ENCODE measurements around the gene NGF. TPM values are rescaled to one million over a fixed set of nuclear protein-coding genes. Genes with fewer than 3 reads are reported as not detected.

Gene NGF
- total and polyA plus RNA-seq, 2 donors (not counting 1 experiment from before 2014, with no cell fraction given): not detected

DNA sequence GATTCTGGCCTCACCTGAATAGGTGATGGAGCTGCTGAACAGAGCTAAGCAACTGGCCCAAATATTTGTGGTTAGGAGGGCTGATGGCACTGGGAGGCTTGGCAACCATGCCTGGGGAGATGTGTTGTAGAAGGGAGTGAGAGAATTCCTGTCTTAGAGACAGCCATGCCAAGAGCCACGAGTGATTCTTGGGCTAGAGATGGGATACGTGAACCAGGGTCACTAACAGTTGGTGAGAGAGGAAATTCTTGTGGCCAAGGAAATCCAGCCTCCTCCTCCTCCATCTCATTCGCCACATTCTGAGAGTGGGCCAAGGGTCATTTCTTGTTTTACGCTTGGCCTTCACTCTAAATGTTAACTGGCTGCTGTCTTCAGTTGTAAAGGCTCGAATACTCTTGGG, 46.3 kb downstream of the NGF start:
- H3K4me1 Mint-ChIP-seq: no peaks in the 10 kb centered on the region
- peaks cover 8% of the 10 kb centered on the region for H3K27me3 Mint-ChIP-seq
- Histone ChIP-seq H3K27me3 (replicated peaks in 1 of 4; ENCODE audit: control extremely low read depth in 1 of 4, control insufficient read depth in 3 of 4, insufficient read depth in 4 of 4, low read length in 3 of 4) (peaks cover 0 to 5% (median 0%) of the 10 kb centered on the region in 4 experiments), H2AFZ (ENCODE audit: insufficient read depth, low read depth, low read length, poor library complexity, severe bottlenecking) (no peak overlapping the region), H4K20me1 (ENCODE audit: control insufficient read depth, insufficient read depth, low read length, poor library complexity, severe bottlenecking) (no peaks in the 10 kb centered on the region), H3K79me2 (ENCODE audit: control insufficient read depth, insufficient read depth, low read length) (no peaks in the 10 kb centered on the region), H3K4me3 (ENCODE audit: control extremely low read depth in 1 of 5, extremely low read depth in 1 of 5, insufficient read depth in 1 of 5, low read depth in 2 of 5, low read length in 4 of 5) (no peak overlapping the region), H3K4me2 (replicated peaks; ENCODE audit: low read depth, low read length, poor library complexity, severe bottlenecking) (no peak overlapping the region), H3K9me3 (ENCODE audit: control extremely low read depth in 1 of 3, control insufficient read depth in 2 of 3, insufficient read depth in 1 of 3, low read length in 2 of 3) (no peaks in the 10 kb centered on the region), H3K36me3 (replicated peaks in 1 of 2; ENCODE audit: control extremely low read depth in 1 of 2, control insufficient read depth in 1 of 2, extremely low read depth in 1 of 2, insufficient read depth in 2 of 2, low read length in 1 of 2) (no peaks in the 10 kb centered on the region), H3K9ac (ENCODE audit: low read length) (no peak overlapping the region), H3K4me1 (ENCODE audit: control insufficient read depth in 2 of 2, insufficient read depth in 2 of 2, low read length in 2 of 2) (no peaks in the 10 kb centered on the region), H3K27ac (ENCODE audit: low read length in 2 of 2) (no peak overlapping the region)
- H3K9me3 Mint-ChIP-seq (ENCODE audit: insufficient read depth): no peaks in the 10 kb centered on the region
- ChIA-PET POLR2A (no interaction called here), CTCF (no interaction called here)
- TF ChIP-seq EZH2 (IDR thresholded peaks at IDR 0.05; ENCODE audit: borderline replicate concordance, insufficient read depth, low read depth, low read length, poor library complexity, severe bottlenecking): no peak
- TF ChIP-seq, protein P1, sequence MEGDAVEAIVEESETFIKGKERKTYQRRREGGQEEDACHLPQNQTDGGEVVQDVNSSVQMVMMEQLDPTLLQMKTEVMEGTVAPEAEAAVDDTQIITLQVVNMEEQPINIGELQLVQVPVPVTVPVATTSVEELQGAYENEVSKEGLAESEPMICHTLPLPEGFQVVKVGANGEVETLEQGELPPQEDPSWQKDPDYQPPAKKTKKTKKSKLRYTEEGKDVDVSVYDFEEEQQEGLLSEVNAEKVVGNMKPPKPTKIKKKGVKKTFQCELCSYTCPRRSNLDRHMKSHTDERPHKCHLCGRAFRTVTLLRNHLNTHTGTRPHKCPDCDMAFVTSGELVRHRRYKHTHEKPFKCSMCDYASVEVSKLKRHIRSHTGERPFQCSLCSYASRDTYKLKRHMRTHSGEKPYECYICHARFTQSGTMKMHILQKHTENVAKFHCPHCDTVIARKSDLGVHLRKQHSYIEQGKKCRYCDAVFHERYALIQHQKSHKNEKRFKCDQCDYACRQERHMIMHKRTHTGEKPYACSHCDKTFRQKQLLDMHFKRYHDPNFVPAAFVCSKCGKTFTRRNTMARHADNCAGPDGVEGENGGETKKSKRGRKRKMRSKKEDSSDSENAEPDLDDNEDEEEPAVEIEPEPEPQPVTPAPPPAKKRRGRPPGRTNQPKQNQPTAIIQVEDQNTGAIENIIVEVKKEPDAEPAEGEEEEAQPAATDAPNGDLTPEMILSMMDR (IDR thresholded peaks at IDR 0.05): no peak
- ATAC-seq (ENCODE audit: low read depth) (no peak), DNase-seq (no peak)
- no peak overlapping the region for H3K27ac Mint-ChIP-seq
- intact Hi-C loops (cut with micrococcal nuclease): no loop called here
- no peak overlapping the region for H3K4me3 Mint-ChIP-seq
- WGBS (ENCODE audit: insufficient coverage): 77% methylated on average over 2 of the region's 5 CpGs

DNA sequence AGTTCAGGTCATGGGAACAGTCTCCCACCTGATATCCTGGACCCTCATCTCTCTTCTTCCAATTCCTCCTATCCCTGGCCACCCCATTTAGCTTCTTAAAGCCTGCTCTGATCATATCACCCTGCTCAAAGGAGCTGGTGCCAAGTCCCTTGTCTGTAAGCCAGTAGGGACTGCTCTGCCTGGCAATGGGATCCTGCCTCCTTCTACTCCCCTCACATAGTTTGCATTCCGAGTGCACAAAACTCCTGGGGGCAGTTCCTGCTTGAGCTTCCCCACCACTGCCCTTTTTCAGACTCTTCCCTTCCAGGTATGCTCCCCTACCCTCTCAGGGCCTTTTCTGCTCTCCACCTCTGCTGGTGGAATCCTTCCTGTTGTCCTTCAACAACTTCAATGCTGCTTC, 48.1 kb downstream of the NGF start:
- no peaks in the 10 kb centered on the region for H3K4me1 ChIP-seq (ENCODE audit: control insufficient read depth in 2 of 2, insufficient read depth in 2 of 2, low read length in 2 of 2)
- ChIA-PET CTCF (no interaction called here), POLR2A (no interaction called here)
- Mint-ChIP-seq H3K4me1 (no peaks in the 10 kb centered on the region), H3K27me3 (peaks cover 8% of the 10 kb centered on the region), H3K9me3 (ENCODE audit: insufficient read depth) (no peaks in the 10 kb centered on the region), H3K4me3 (no peak overlapping the region), H3K27ac (no peak overlapping the region)
- H4K20me1 ChIP-seq (ENCODE audit: control insufficient read depth, insufficient read depth, low read length, poor library complexity, severe bottlenecking): no peaks in the 10 kb centered on the region
- 56% methylated on average over 1 of the region's 1 CpG for WGBS (ENCODE audit: insufficient coverage)
- H3K4me3 ChIP-seq (ENCODE audit: control extremely low read depth in 1 of 5, extremely low read depth in 1 of 5, insufficient read depth in 1 of 5, low read depth in 2 of 5, low read length in 4 of 5): no peak overlapping the region
- no peak overlapping the region for H3K4me2 ChIP-seq (replicated peaks; ENCODE audit: low read depth, low read length, poor library complexity, severe bottlenecking)
- H3K79me2 ChIP-seq (ENCODE audit: control insufficient read depth, insufficient read depth, low read length): no peaks in the 10 kb centered on the region
- DNase-seq (no peak), ATAC-seq (ENCODE audit: low read depth) (no peak)
- no peak overlapping the region for H3K9ac ChIP-seq (ENCODE audit: low read length)
- H3K27ac ChIP-seq (ENCODE audit: low read length in 2 of 2): no peak overlapping the region
- H3K36me3 ChIP-seq (replicated peaks in 1 of 2; ENCODE audit: control extremely low read depth in 1 of 2, control insufficient read depth in 1 of 2, extremely low read depth in 1 of 2, insufficient read depth in 2 of 2, low read length in 1 of 2): no peaks in the 10 kb centered on the region
- intact Hi-C loops (cut with micrococcal nuclease): no loop called here
- no peak overlapping the region for H2AFZ ChIP-seq (ENCODE audit: insufficient read depth, low read depth, low read length, poor library complexity, severe bottlenecking)
- TF ChIP-seq, protein P1 (IDR thresholded peaks at IDR 0.05): no peak
- TF ChIP-seq EZH2 (IDR thresholded peaks at IDR 0.05; ENCODE audit: borderline replicate concordance, insufficient read depth, low read depth, low read length, poor library complexity, severe bottlenecking): no peak
- no peaks in the 10 kb centered on the region for H3K9me3 ChIP-seq (ENCODE audit: control extremely low read depth in 1 of 3, control insufficient read depth in 2 of 3, insufficient read depth in 1 of 3, low read length in 2 of 3)
- peaks cover 0 to 5% (median 0%) of the 10 kb centered on the region in 4 experiments for H3K27me3 ChIP-seq (replicated peaks in 1 of 4; ENCODE audit: control extremely low read depth in 1 of 4, control insufficient read depth in 3 of 4, insufficient read depth in 4 of 4, low read length in 3 of 4)
